Measurements from ENCODE around the gene CNP.

The CNP gene

GRCh38 chr17:42026857-42027589 is 60.4 kb downstream of the CNP start:
- H3K4me1 ChIP-seq (ENCODE audit: insufficient read depth, low read length): peaks cover 12% of the 10 kb centered on the region
- peaks cover 34% of the 10 kb centered on the region for H3K36me3 ChIP-seq (ENCODE audit: insufficient read depth, low read depth, low read length)
- no peak overlapping the region for H3K27ac ChIP-seq (ENCODE audit: low read length)
- no peak overlapping the region for H3K4me3 ChIP-seq (ENCODE audit: low read length)
- H3K9ac ChIP-seq (ENCODE audit: low read depth, low read length): no peak overlapping the region
- no peaks in the 10 kb centered on the region for H3K27me3 ChIP-seq (ENCODE audit: insufficient read depth, low read length)
- no peaks in the 10 kb centered on the region for H3K9me3 ChIP-seq (ENCODE audit: insufficient read depth, low read depth, low read length)
